Tibial nerve (tissue), 4 donors: ENCODE results near the gene EVA1C. TPM values are rescaled to one million over a fixed set of nuclear protein-coding genes. Genes with fewer than 3 reads are reported as not detected.

Source experiments
- DNase-seq, 2 donors: peaks; one replicate each; pipeline ENCODE4 v3.0.0-alpha.2; 2019; ENCODE audit warnings: low spot score in 2 of 2
- H3K27ac ChIP-seq, 4 donors: fragments of 200-600 bp; sonication (generic) in 3 of 4; one replicate each; pipeline ENCODE4 v1.5.1; 2017 to 2019; ENCODE audit warnings: mild to moderate bottlenecking in 1 of 4
- H3K27me3 ChIP-seq, 2 donors: fragments of 200-600 bp; sonication (generic) in 1 of 2; one replicate each; pipeline versions ENCODE4 v1.5.1 to v1.6.0; 2017 to 2019
- H3K36me3 ChIP-seq, 3 donors: fragments of 200-600 bp; sonication (generic); one replicate each; pipeline ENCODE4 v1.5.1; 2018 to 2019
- H3K4me1 ChIP-seq, 4 donors: fragments of 200-600 bp; sonication (generic) in 3 of 4; one replicate each; pipeline ENCODE4 v1.5.1; 2017 to 2019
- H3K4me3 ChIP-seq, 4 donors: fragments of 200-600 bp; sonication (generic) in 3 of 4; one replicate each; pipeline ENCODE4 v1.5.1; 2017 to 2019; ENCODE audit warnings: mild to moderate bottlenecking in 1 of 4, moderate library complexity in 1 of 4
- H3K9me3 ChIP-seq, 4 donors: fragments of 200-600 bp; sonication (generic) in 3 of 4; one replicate each; pipeline ENCODE4 v1.5.1; 2017 to 2019
- CTCF ChIP-seq, 5 experiments: fragments of 200-600 bp in 3 of 5; fragments of 450-650 bp in 2 of 5; sonication (generic) in 3 of 5; IDR thresholded peaks; one replicate each; pipeline ENCODE4 v1.5.1; 2016 to 2019; ENCODE audit warnings: antibody characterized with exemption in 5 of 5, mild to moderate bottlenecking in 3 of 5, moderate library complexity in 2 of 5
- EP300 ChIP-seq, 2 donors: sonication (generic); formaldehyde crosslinking; IDR thresholded peaks; one replicate each; pipeline ENCODE4 v1.6.1; 2017; ENCODE audit warnings: antibody characterized with exemption in 2 of 2, mild to moderate bottlenecking in 1 of 2
- POLR2A ChIP-seq, 2 donors: fragments of 450-650 bp; IDR thresholded peaks; one replicate each; pipeline ENCODE4 v1.6.1; 2017; ENCODE audit warnings: antibody characterized with exemption in 2 of 2, mild to moderate bottlenecking in 2 of 2, moderate library complexity in 2 of 2
- WGBS, 2 donors: methylation state at CpG; one replicate each; pipeline ENCODE4 v1.1.5; 2018; 5-methylcytosine and 5-hydroxymethylcytosine counted together
- total RNA-seq, 4 donors: library from RNA; depleted of rRNA; stranded (reverse); fragments of >200 nt; gene quantifications; one replicate each; pipeline ENCODE4 v1.1.0, GENCODE V29; 2016

EVA1C gene
- total RNA-seq, 4 donors from 2014 or later, result 72.6 to 85.9 (median 75.6) TPM

- peak in 1 of 2 donors; percentile 92 for DNase-seq
- H3K27me3 ChIP-seq, result no peaks in the 10 kb centered on the region
- TF ChIP-seq POLR2A (IDR thresholded peaks at IDR 0.05) (no peak), EP300 (IDR thresholded peaks at IDR 0.05) (no peak), CTCF (IDR thresholded peaks at IDR 0.05) (peak; percentile 52 to 77 (median 70))
- H3K4me3 ChIP-seq, result no peak overlapping the region
- peak overlapping the region in 1 of 4 donors; percentile 11 for H3K27ac ChIP-seq
- no peaks in the 10 kb centered on the region for H3K36me3 ChIP-seq
- no peaks in the 10 kb centered on the region for H3K9me3 ChIP-seq
- 9 to 10% methylated on average over 5 of the region's 5 CpGs for WGBS, 2 donors
- H3K4me1 ChIP-seq, result peaks cover 0 to 9% (median 0%) of the 10 kb centered on the region in 4 donors
Observed at GRCh38 chr21:32403201-32403777, 9.2 kb upstream of the EVA1C start.

GRCh38 chr21:32406405-32406804 is 6.1 kb upstream of the EVA1C start:
- peaks cover 0 to 26% (median 11%) of the 10 kb centered on the region in 4 donors for H3K4me1 ChIP-seq
- TF ChIP-seq POLR2A (IDR thresholded peaks at IDR 0.05) (no peak), EP300 (IDR thresholded peaks at IDR 0.05) (peak in 1 of 2 donors; percentile 36)
- no peaks in the 10 kb centered on the region for H3K9me3 ChIP-seq
- no peaks in the 10 kb centered on the region for H3K27me3 ChIP-seq
- WGBS, 2 donors, result 51 to 67% methylated on average over 6 of the region's 6 CpGs
- H3K4me3 ChIP-seq, result no peak overlapping the region
- DNase-seq, result no peak
- peak overlapping the region in 2 of 4 donors; percentile 11 to 99 for H3K27ac ChIP-seq
- no peaks in the 10 kb centered on the region for H3K36me3 ChIP-seq

GRCh38 chr21:32410291-32410690 is 2.2 kb upstream of the EVA1C start:
- Histone ChIP-seq H3K9me3 (no peaks in the 10 kb centered on the region), H3K27me3 (no peaks in the 10 kb centered on the region), H3K36me3 (no peaks in the 10 kb centered on the region), H3K27ac (peak overlapping the region; percentile 91 to 99 (median 99)), H3K4me1 (peaks cover 0 to 41% (median 19%) of the 10 kb centered on the region in 4 donors), H3K4me3 (no peak overlapping the region)
- 73% methylated on average over 4 of the region's 4 CpGs for WGBS, 2 donors
- DNase-seq, result no peak
- TF ChIP-seq EP300 (IDR thresholded peaks at IDR 0.05) (peak in 1 of 2 donors; percentile 35), CTCF (IDR thresholded peaks at IDR 0.05) (no peak)

- TF ChIP-seq POLR2A (IDR thresholded peaks at IDR 0.05) (no peak), EP300 (IDR thresholded peaks at IDR 0.05) (no peak), CTCF (IDR thresholded peaks at IDR 0.05) (no peak)
- 56 to 69% methylated on average over 5 of the region's 5 CpGs for WGBS, 2 donors
- Histone ChIP-seq H3K4me1 (peaks cover 0 to 47% (median 24%) of the 10 kb centered on the region in 4 donors), H3K9me3 (no peaks in the 10 kb centered on the region), H3K4me3 (peak overlapping the region in 3 of 4 donors; percentile 66 to 97 (median 87)), H3K27me3 (no peaks in the 10 kb centered on the region), H3K36me3 (no peaks in the 10 kb centered on the region), H3K27ac (peak overlapping the region; percentile 91 to 99 (median 99))
- no peak for DNase-seq
Observed at GRCh38 chr21:32410916-32411315, 1.6 kb upstream of the EVA1C start.

- Histone ChIP-seq H3K4me3 (peak overlapping the region; percentile 66 to 97 (median 81)), H3K27me3 (no peaks in the 10 kb centered on the region), H3K36me3 (no peaks in the 10 kb centered on the region), H3K4me1 (peaks cover 0 to 53% (median 25%) of the 10 kb centered on the region in 4 donors), H3K27ac (peak overlapping the region; percentile 91 to 99 (median 99)), H3K9me3 (no peaks in the 10 kb centered on the region)
- peak; percentile 90 to 91 for DNase-seq
- 3% methylated on average over 45 to 57 of the region's 63 CpGs for WGBS, 2 donors
- TF ChIP-seq CTCF (IDR thresholded peaks at IDR 0.05), result no peak
- TF ChIP-seq POLR2A (IDR thresholded peaks at IDR 0.05), result peak; percentile 87 to 89
- peak; percentile 98 to 99 for TF ChIP-seq EP300 (IDR thresholded peaks at IDR 0.05)
Observed at GRCh38 chr21:32411350-32412161, 950 bp upstream of the EVA1C start.
